SH-SY5Y (cell line): Measurements from ENCODE around the gene CCDC71L.

Experiments
- GATA2 ChIP-seq: IDR thresholded peaks from 2 replicates; pipeline ENCODE4 v1.6.1; 2011; ENCODE audit warnings: mild to moderate bottlenecking, low read depth, low read length
- GATA3 ChIP-seq: IDR thresholded peaks from 2 replicates; pipeline ENCODE4 v1.6.1; 2011; ENCODE audit warnings: low read depth, mild to moderate bottlenecking, low read length, moderate library complexity

GRCh38 chr7:106660862-106661720 lies at the start of gene CCDC71L:
- no peak for TF ChIP-seq GATA3
- no peak for TF ChIP-seq GATA2
